Mucosa of rectum (tissue), 2 donors: ENCODE data around the gene KLK1.
A peak's percentile ranks its signal among the peaks of the same experiment; 100 is the strongest.

Experiments used
- H3K27ac ChIP-seq, 2 donors: one replicate each; pipeline ENCODE4 v1.7.0; 2013; ENCODE audit warnings: inconsistent platforms in 2 of 2, low read depth in 2 of 2, low read length in 2 of 2
- H3K27me3 ChIP-seq, 2 donors: one replicate each; pipeline ENCODE4 v1.7.0; 2013; ENCODE audit warnings: low read length in 2 of 2; ENCODE audit not compliant: control insufficient read depth in 2 of 2, insufficient read depth in 2 of 2
- H3K36me3 ChIP-seq, 2 donors: one replicate each; pipeline ENCODE4 v1.7.0; 2013; ENCODE audit warnings: low read length in 2 of 2; ENCODE audit not compliant: control insufficient read depth in 2 of 2, insufficient read depth in 2 of 2
- H3K4me1 ChIP-seq, 2 donors: one replicate each; pipeline ENCODE4 v1.7.0; 2013; ENCODE audit warnings: low read length in 2 of 2, mild to moderate bottlenecking in 1 of 2; ENCODE audit not compliant: control insufficient read depth in 2 of 2, insufficient read depth in 2 of 2
- H3K4me3 ChIP-seq, 2 donors: one replicate each; pipeline ENCODE4 v1.7.0; 2013; ENCODE audit warnings: low read length in 2 of 2
- H3K9ac ChIP-seq, 2 donors: one replicate each; pipeline ENCODE4 v1.7.0; 2013; ENCODE audit warnings: low read length in 2 of 2, low read depth in 1 of 2, mild to moderate bottlenecking in 1 of 2
- H3K9me3 ChIP-seq, 2 donors: one replicate each; pipeline ENCODE4 v1.7.0; 2013; ENCODE audit warnings: low read length in 2 of 2; ENCODE audit not compliant: control insufficient read depth in 2 of 2
- donor health status: healthy.
- donor health status: Normal muscosa, but diverticular disease.

KLK1 gene

DNA sequence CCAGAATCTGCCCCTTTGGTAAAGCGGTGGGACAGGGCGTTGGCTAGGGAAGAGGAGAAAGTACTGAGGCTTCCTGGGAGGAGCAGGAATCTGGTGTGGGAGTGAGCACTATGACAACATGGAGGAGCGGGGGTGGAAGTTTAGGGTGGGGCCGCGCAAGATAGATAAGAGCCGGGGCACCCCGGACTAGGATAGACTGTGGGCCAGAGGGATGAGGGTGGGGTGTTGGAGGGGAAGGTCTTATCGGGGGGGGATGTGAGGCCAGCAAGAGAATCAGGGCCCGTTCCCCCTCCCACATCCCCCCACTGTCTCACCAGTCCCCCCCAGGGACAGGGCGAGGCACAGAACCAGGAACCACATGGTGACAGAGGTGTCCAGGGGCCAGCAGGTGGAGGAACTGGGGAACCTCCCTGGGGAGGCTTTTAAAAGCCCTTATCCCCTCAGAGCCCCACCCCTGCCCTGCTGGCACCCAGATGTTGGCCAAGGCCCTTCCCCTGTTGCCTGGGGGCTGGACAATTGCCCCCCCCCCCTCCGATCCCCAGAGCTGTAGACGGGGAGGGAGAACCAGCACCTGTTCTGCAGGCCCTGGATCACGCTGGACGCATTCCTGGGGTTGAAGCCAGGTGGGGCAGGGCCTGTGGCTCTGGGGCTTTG lies at the start of gene KLK1:
Gene KLK1 (minus strand): TSS at position 399 of the 654 bp plus-strand sequence. CDS start 39 bp downstream, at position 360.
- H3K36me3 ChIP-seq, result no peaks in the 10 kb centered on the region
- H3K4me1 ChIP-seq, result peaks cover 19 to 49% of the 10 kb centered on the region in 2 donors
- H3K27me3 ChIP-seq, result peaks cover 8% of the 10 kb centered on the region in 2 donors
- H3K9me3 ChIP-seq, result no peaks in the 10 kb centered on the region
- H3K4me3 ChIP-seq, result no peak within 1 kb of the TSS
- peak within 1 kb of the TSS; percentile 76 to 89 for H3K27ac ChIP-seq
- H3K9ac ChIP-seq, result peak within 1 kb of the TSS in 1 of 2 donors; percentile 39

DNA sequence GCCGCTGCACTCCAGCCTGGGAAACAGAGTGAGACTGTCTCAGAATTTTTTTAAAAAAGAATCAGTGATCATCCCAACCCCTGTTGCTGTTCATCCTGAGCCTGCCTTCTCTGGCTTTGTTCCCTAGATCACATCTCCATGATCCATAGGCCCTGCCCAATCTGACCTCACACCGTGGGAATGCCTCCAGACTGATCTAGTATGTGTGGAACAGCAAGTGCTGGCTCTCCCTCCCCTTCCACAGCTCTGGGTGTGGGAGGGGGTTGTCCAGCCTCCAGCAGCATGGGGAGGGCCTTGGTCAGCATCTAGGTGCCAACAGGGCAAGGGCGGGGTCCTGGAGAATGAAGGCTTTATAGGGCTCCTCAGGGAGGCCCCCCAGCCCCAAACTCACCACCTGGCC lies 49.5 kb upstream of the KLK1 start, which contains the start of gene KLK2:
Gene KLK2 (plus strand): TSS at position 384 of the 400 bp plus-strand sequence. CDS start 35 bp downstream, outside the sequence.
- Histone ChIP-seq H3K4me3 (no peak within 1 kb of the TSS), H3K27ac (no peak within 1 kb of the TSS), H3K27me3 (no peaks in the 10 kb centered on the region), H3K9ac (no peak within 1 kb of the TSS), H3K36me3 (no peaks in the 10 kb centered on the region), H3K4me1 (peaks cover 0 to 3% of the 10 kb centered on the region in 2 donors), H3K9me3 (no peaks in the 10 kb centered on the region)

DNA sequence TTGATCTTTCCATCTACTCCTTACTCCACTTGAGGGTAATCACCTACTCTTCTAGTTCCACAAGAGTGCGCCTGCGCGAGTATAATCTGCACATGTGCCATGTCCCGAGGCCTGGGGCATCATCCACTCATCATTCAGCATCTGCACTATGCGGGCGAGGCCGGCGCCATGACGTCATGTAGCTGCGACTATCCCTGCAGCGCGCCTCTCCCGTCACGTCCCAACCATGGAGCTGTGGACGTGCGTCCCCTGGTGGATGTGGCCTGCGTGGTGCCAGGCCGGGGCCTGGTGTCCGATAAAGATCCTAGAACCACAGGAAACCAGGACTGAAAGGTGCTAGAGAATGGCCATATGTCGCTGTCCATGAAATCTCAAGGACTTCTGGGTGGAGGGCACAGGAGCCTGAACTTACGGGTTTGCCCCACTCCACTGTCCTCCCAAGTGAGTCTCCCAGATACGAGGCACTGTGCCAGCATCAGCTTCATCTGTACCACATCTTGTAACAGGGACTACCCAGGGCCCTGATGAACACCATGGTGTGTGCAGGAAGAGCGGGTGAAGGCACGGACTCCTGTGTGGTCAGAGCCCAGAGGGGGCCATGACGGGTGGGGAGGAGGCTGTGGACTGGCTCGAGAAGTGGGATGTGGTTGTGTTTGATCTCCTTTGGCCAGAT lies 47.0 kb upstream of the KLK1 start:
- no peak overlapping the region for H3K9ac ChIP-seq
- H3K4me1 ChIP-seq, result no peaks in the 10 kb centered on the region
- H3K27me3 ChIP-seq, result no peaks in the 10 kb centered on the region
- no peak overlapping the region for H3K27ac ChIP-seq
- H3K9me3 ChIP-seq, result no peaks in the 10 kb centered on the region
- no peaks in the 10 kb centered on the region for H3K36me3 ChIP-seq
- H3K4me3 ChIP-seq, result no peak overlapping the region

DNA sequence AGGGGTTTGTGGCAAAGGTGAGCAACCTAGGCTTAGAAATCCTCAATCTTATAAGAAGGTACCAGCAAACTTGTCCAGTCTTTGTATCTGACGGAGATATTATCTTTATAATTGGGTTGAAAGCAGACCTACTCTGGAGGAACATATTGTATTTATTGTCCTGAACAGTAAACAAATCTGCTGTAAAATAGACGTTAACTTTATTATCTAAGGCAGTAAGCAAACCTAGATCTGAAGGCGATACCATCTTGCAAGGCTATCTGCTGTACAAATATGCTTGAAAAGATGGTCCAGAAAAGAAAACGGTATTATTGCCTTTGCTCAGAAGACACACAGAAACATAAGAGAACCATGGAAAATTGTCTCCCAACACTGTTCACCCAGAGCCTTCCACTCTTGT lies 45.9 kb upstream of the KLK1 start:
- H3K4me3 ChIP-seq, result no peak overlapping the region
- H3K9me3 ChIP-seq, result no peaks in the 10 kb centered on the region
- H3K9ac ChIP-seq, result no peak overlapping the region
- H3K36me3 ChIP-seq, result no peaks in the 10 kb centered on the region
- H3K27me3 ChIP-seq, result no peaks in the 10 kb centered on the region
- no peak overlapping the region for H3K27ac ChIP-seq
- H3K4me1 ChIP-seq, result no peaks in the 10 kb centered on the region

DNA sequence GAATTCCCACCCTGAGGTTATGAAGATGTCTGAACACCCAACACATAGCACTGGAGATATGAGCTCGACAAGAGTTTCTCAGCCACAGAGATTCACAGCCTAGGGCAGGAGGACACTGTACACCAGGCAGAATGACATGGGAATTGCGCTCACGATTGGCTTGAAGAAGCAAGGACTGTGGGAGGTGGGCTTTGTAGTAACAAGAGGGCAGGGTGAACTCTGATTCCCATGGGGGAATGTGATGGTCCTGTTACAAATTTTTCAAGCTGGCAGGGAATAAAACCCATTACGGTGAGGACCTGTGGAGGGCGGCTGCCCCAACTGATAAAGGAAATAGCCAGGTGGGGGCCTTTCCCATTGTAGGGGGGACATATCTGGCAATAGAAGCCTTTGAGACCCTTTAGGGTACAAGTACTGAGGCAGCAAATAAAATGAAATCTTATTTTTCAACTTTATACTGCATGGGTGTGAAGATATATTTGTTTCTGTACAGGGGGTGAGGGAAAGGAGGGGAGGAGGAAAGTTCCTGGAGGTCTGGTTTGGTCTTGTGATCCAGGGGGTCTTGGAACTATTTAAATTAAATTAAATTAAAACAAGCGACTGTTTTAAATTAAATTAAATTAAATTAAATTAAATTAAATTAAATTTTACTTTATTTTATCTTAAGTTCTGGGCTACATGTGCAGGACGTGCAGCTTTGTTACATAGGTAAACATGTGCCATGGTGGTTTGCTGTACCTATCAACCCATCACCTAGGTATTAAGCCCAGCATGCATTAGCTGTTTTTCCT lies 38.1 kb upstream of the KLK1 start:
- Histone ChIP-seq H3K4me1 (no peaks in the 10 kb centered on the region), H3K9me3 (no peaks in the 10 kb centered on the region), H3K4me3 (no peak overlapping the region), H3K27me3 (no peaks in the 10 kb centered on the region), H3K9ac (no peak overlapping the region), H3K27ac (no peak overlapping the region), H3K36me3 (no peaks in the 10 kb centered on the region)

DNA sequence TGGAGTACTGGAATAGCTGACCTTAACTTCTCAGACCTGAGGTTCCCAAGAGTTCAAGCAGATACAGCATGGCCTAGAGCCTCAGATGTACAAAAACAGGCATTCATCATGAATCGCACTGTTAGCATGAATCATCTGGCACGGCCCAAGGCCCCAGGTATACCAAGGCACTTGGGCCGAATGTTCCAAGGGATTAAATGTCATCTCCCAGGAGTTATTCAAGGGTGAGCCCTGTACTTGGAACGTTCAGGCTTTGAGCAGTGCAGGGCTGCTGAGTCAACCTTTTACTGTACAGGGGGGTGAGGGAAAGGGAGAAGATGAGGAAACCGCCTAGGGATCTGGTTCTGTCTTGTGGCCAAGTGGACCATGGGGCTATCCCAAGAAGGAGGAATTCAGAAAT lies 37.4 kb upstream of the KLK1 start:
- no peak overlapping the region for H3K27ac ChIP-seq
- H3K4me1 ChIP-seq, result no peaks in the 10 kb centered on the region
- H3K9ac ChIP-seq, result no peak overlapping the region
- H3K4me3 ChIP-seq, result no peak overlapping the region
- no peaks in the 10 kb centered on the region for H3K27me3 ChIP-seq
- no peaks in the 10 kb centered on the region for H3K36me3 ChIP-seq
- no peaks in the 10 kb centered on the region for H3K9me3 ChIP-seq

DNA sequence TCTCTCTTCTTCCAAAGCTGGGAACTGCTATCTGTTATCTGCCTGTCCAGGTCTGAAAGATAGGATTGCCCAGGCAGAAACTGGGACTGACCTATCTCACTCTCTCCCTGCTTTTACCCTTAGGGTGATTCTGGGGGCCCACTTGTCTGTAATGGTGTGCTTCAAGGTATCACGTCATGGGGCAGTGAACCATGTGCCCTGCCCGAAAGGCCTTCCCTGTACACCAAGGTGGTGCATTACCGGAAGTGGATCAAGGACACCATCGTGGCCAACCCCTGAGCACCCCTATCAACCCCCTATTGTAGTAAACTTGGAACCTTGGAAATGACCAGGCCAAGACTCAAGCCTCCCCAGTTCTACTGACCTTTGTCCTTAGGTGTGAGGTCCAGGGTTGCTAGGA lies 36.3 kb upstream of the KLK1 start:
- H3K4me1 ChIP-seq, result no peaks in the 10 kb centered on the region
- no peak overlapping the region for H3K4me3 ChIP-seq
- H3K36me3 ChIP-seq, result no peaks in the 10 kb centered on the region
- peaks cover 0 to 3% of the 10 kb centered on the region in 2 donors for H3K27me3 ChIP-seq
- no peaks in the 10 kb centered on the region for H3K9me3 ChIP-seq
- H3K9ac ChIP-seq, result no peak overlapping the region
- no peak overlapping the region for H3K27ac ChIP-seq

DNA sequence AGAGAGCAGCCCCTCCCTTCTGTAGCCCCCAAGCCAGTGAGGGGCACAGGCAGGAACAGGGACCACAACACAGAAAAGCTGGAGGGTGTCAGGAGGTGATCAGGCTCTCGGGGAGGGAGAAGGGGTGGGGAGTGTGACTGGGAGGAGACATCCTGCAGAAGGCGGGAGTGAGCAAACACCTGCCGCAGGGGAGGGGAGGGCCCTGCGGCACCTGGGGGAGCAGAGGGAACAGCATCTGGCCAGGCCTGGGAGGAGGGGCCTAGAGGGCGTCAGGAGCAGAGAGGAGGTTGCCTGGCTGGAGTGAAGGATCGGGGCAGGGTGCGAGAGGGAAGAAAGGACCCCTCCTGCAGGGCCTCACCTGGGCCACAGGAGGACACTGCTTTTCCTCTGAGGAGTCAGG lies 35.3 kb upstream of the KLK1 start:
- Histone ChIP-seq H3K27ac (no peak overlapping the region), H3K9ac (no peak overlapping the region), H3K27me3 (peaks cover 0 to 3% of the 10 kb centered on the region in 2 donors), H3K4me3 (no peak overlapping the region), H3K36me3 (no peaks in the 10 kb centered on the region), H3K4me1 (no peaks in the 10 kb centered on the region), H3K9me3 (no peaks in the 10 kb centered on the region)

DNA sequence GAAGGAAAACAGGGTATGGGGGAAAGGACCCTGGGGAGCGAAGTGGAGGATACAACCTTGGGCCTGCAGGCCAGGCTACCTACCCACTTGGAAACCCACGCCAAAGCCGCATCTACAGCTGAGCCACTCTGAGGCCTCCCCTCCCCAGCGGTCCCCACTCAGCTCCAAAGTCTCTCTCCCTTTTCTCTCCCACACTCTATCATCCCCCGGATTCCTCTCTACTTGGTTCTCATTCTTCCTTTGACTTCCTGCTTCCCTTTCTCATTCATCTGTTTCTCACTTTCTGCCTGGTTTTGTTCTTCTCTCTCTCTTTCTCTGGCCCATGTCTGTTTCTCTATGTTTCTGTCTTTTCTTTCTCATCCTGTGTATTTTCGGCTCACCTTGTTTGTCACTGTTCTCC lies 33.8 kb upstream of the KLK1 start:
- no peak overlapping the region for H3K27ac ChIP-seq
- no peak overlapping the region for H3K9ac ChIP-seq
- H3K9me3 ChIP-seq, result no peaks in the 10 kb centered on the region
- no peaks in the 10 kb centered on the region for H3K36me3 ChIP-seq
- no peaks in the 10 kb centered on the region for H3K4me1 ChIP-seq
- H3K27me3 ChIP-seq, result peaks cover 0 to 3% of the 10 kb centered on the region in 2 donors
- H3K4me3 ChIP-seq, result no peak overlapping the region
